Measurements from ENCODE around the gene MAPK6.
A peak's percentile ranks its signal among the peaks of the same experiment; 100 is the strongest.

Gene MAPK6

DNA sequence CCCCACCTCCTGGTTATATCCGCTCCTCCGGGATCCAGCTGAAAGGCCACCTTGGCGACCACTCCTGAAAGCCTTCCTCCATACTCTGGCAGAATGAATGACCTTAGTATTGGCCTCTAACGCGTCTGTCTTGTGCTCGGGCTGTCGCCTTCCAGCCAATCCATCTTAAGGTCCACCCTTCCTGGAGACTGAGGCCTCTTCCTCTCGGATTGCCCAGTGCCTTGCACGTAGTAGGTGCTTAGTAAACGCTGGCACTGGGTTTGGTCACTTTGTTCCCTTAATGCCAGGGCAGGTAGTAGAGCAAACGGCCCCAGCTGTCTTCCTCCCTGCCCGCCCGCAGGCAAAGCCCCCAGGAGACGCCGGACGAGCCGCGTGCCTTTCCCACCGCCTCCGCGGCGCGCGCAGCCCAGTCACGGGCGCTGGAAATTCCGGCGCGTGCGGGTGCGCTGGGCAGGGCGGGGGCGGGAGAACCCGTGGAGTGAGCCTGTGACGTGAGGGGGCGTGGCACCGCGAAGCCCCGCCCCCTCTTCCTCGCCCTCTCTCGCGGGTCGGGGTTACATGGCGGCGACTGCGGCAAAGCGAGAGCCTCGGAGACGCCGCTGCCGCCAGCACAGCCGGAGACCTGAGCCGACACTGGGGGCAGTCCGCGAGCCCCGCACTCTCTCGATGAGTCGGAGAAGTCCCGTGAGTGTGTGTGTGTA is at the start of gene MAPK6:
Gene MAPK6 (plus strand): TSS at position 527 of the 701 bp plus-strand sequence. CDS start 27,242 bp downstream, outside the sequence.
- H3K4me3 ChIP-seq (ENCODE audit: low read length) = peak within 1 kb of the TSS; percentile 94
- peak; percentile 92 for DNase-seq (ENCODE audit: low read depth)
- TF ChIP-seq, protein P1, sequence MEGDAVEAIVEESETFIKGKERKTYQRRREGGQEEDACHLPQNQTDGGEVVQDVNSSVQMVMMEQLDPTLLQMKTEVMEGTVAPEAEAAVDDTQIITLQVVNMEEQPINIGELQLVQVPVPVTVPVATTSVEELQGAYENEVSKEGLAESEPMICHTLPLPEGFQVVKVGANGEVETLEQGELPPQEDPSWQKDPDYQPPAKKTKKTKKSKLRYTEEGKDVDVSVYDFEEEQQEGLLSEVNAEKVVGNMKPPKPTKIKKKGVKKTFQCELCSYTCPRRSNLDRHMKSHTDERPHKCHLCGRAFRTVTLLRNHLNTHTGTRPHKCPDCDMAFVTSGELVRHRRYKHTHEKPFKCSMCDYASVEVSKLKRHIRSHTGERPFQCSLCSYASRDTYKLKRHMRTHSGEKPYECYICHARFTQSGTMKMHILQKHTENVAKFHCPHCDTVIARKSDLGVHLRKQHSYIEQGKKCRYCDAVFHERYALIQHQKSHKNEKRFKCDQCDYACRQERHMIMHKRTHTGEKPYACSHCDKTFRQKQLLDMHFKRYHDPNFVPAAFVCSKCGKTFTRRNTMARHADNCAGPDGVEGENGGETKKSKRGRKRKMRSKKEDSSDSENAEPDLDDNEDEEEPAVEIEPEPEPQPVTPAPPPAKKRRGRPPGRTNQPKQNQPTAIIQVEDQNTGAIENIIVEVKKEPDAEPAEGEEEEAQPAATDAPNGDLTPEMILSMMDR (conservative IDR thresholded peaks at IDR 0.05; ENCODE audit: low read length) = no peak

DNA sequence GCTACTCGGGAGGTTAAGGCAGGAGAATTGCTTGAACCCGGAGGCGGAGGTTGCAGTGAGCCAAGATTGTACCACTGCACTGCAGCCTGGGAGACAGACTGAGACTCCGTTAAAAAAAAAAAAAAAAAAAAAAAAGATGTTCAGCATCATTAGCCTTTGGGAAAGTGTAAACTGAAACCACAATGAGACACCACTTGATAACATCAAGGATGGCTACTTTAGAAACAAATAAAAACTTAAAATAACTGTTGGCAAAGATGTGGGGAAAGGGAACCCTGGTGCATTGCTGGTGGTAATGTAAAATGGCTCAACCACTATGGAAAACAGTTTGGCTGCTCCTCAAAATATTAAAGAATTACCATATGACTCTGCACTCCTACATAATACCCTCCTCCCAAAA is 49.3 kb upstream of the MAPK6 start:
- peak overlapping the region; percentile 23 for H3K4me3 ChIP-seq (ENCODE audit: low read length)
- TF ChIP-seq, protein P1 (conservative IDR thresholded peaks at IDR 0.05; ENCODE audit: low read length) = no peak
- DNase-seq (ENCODE audit: low read depth) = peak; percentile 13

DNA sequence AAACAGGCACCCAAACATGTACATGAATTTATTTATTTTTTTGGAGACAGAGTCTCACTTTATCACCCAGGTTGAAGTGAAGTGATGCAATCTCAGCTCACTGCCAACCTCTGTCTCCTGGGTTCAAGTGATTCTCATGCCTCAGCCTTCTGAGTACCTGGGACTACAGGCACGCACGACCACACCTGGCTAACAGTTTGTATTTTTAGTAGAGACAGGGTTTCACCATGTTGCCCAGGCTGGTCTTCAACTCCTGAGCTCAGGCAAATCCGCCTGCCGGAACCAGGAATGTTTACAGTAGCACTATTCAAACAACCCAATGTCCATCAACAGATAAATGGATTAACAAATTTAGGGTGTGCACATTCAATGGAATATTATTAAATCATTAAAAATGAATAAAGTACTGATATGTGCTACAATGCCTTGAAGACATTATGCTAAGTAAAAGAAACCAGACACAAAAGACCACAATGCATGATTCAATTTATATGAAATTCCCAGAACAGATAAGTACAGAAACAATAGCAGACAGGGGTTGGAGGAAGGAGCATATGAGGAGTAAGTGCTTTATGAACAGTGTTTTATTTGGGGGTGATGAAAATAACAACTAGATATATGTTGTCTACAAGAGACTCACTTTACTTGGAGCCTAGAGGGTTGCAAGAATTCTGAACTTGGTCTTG is 48.7 kb upstream of the MAPK6 start:
- peak overlapping the region; percentile 97 for H3K4me3 ChIP-seq (ENCODE audit: low read length)
- TF ChIP-seq, protein P1 (conservative IDR thresholded peaks at IDR 0.05; ENCODE audit: low read length) = no peak
- DNase-seq (ENCODE audit: low read depth) = no peak

DNA sequence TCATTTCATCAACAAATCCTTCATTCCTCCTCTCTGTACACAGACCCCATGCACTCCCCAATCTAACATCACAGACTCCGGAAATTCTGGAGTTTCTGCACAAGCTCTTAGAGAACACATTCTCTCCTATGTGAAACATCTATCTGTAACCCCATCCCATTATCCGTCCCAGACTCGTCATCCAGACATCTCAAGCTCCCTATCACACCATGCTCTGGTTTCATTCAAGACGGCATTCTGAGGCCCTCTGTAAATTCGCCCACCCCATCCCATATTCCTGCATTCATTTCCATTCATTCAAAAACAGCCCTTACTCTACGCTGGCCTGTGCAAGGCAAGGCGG is 48.0 kb upstream of the MAPK6 start:
- H3K4me3 ChIP-seq (ENCODE audit: low read length) = peak overlapping the region; percentile 97
- TF ChIP-seq, protein P1 (conservative IDR thresholded peaks at IDR 0.05; ENCODE audit: low read length) = no peak
- peak; percentile 11 for DNase-seq (ENCODE audit: low read depth)

DNA sequence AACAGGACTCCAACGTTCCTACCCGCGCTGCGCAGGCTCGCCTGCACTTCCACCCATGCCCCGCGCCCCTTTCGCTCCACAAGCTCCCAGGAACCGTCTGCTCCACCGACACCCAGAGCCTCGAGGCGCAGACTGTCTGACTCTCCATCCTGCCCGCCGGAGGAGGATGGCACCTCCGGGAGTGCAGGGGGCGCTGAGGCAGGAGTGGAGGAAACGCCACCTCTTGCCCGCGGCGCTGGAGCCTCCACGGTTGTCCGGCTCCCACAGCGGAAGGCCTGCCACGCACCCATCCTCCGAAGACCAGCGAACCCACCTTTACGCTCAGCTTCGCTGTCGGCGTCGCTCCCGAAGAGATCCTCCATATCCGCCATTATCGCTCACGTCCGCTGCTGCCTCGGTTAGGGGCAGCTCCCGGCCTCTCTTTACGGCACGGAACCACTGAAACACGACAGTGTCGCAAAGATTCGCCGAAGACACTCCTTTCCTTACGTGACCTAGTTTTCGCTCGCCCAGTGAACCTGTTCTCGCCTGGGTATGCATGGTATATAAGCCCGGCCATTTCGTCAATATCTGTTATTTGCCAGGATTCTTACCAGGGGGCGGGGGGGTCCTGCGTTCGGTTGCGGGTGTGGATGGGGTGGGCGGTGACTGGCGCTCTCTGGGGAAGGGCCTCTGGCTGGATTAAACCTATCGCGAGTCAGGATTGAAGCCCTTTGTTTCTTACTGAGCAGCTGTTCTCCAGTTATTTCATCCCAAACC is 47.5 kb upstream of the MAPK6 start, which contains the start of gene LEO1:
Gene LEO1 (minus strand): TSS at position 404 of the 759 bp plus-strand sequence. CDS start 33 bp downstream, at position 371.
- DNase-seq (ENCODE audit: low read depth) = peak; percentile 99
- peak within 1 kb of the TSS; percentile 97 for H3K4me3 ChIP-seq (ENCODE audit: low read length)
- TF ChIP-seq, protein P1 (conservative IDR thresholded peaks at IDR 0.05; ENCODE audit: low read length) = peak; percentile 51

DNA sequence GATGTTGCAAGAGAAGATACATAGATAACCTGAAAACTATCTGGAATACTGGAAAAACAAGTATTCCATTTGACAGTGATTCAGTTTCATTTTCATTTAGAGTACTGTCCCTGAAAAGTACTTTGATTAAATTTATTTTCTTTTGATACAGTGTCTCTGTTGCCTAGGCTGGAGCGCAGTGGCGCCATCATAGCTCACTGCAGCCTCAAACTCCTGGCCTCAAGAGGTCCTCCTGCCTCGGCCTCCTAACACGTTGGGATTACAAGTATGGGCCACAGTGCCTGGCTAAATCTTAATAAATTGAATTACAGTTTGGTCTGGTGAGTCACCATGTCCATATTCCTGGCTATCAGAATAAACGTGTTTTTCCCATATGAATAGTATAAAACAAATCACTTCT is 45.8 kb upstream of the MAPK6 start:
- H3K4me3 ChIP-seq (ENCODE audit: low read length) = no peak overlapping the region
- TF ChIP-seq, protein P1 (conservative IDR thresholded peaks at IDR 0.05; ENCODE audit: low read length) = no peak
- DNase-seq (ENCODE audit: low read depth) = no peak
